ENCODE measurements around the gene AOPEP. TPM values are rescaled to one million over a fixed set of nuclear protein-coding genes. Genes with fewer than 3 reads are reported as not detected.

Gene AOPEP
- total and polyA plus RNA-seq, 11 donors: 105 to 310 (median 185) TPM

- H3K9me3 ChIP-seq: no peaks in the 10 kb centered on the region
- intact Hi-C loops (cut with DNase I): loop anchor here in 2 of 10 donors (10.0 kb wide), 1 partner anchor 83 kb away; no protein-coding TSS in a partner anchor
These were observed 41.0 kb downstream of the AOPEP start for GRCh38 chr9:94767331-94768072.

GRCh38 chr9:94768766-94769165 lies 42.3 kb downstream of the AOPEP start:
- H3K9me3 ChIP-seq: no peaks in the 10 kb centered on the region
- H3K27me3 ChIP-seq: no peaks in the 10 kb centered on the region
- H3K36me3 ChIP-seq: peaks cover 0 to 5% (median 0%) of the 10 kb centered on the region in 9 donors
- WGBS, 4 donors: 95 to 100% (median 97%) methylated on average over 3 of the region's 3 CpGs
- no peak overlapping the region for H3K27ac ChIP-seq
- DNase-seq (no peak), ATAC-seq (no peak)
- intact Hi-C loops (cut with DNase I): loop anchor here in 2 of 10 donors (10.0 kb wide), 1 partner anchor 84 kb away; no protein-coding TSS in a partner anchor
- H3K4me3 ChIP-seq: no peak overlapping the region
- H3K4me1 ChIP-seq: peaks cover 0 to 9% (median 0%) of the 10 kb centered on the region in 12 donors
- TF ChIP-seq CTCF (IDR thresholded peaks at IDR 0.05) (no peak), POLR2A (IDR thresholded peaks at IDR 0.05) (no peak)

More at GRCh38 chr9:94767331-94768072, 41.0 kb downstream of the AOPEP start:
- Histone ChIP-seq H3K27ac (no peak overlapping the region), H3K4me3 (no peak overlapping the region), H3K4me1 (peaks cover 0 to 3% (median 0%) of the 10 kb centered on the region in 12 donors), H3K27me3 (no peaks in the 10 kb centered on the region), H3K36me3 (no peaks in the 10 kb centered on the region)
- no peak for DNase-seq
- 93 to 95% (median 94%) methylated on average over 9 of the region's 9 CpGs for WGBS, 4 donors
- ATAC-seq: no peak
- TF ChIP-seq POLR2A (IDR thresholded peaks at IDR 0.05) (no peak), CTCF (IDR thresholded peaks at IDR 0.05) (no peak)

- no peak for DNase-seq
- Histone ChIP-seq H3K36me3 (peaks cover 0 to 6% (median 0%) of the 10 kb centered on the region in 9 donors), H3K27me3 (no peaks in the 10 kb centered on the region), H3K4me1 (peaks cover 0 to 9% (median 0%) of the 10 kb centered on the region in 12 donors), H3K27ac (no peak overlapping the region), H3K9me3 (no peaks in the 10 kb centered on the region), H3K4me3 (no peak overlapping the region)
- TF ChIP-seq CTCF (IDR thresholded peaks at IDR 0.05): no peak
- TF ChIP-seq POLR2A (IDR thresholded peaks at IDR 0.05): no peak
- ATAC-seq: no peak
- 94 to 97% (median 96%) methylated on average over 6 of the region's 6 CpGs for WGBS, 4 donors
- intact Hi-C loops (cut with DNase I): loop anchor here in 2 of 10 donors (5.0 to 10.0 kb wide), 2 partner anchors 83 to 86 kb away; no protein-coding TSS in a partner anchor
These were observed 43.8 kb downstream of the AOPEP start for GRCh38 chr9:94770334-94770733.

- TF ChIP-seq POLR2A (IDR thresholded peaks at IDR 0.05) (no peak), CTCF (IDR thresholded peaks at IDR 0.05) (no peak)
- H3K27ac ChIP-seq: no peak overlapping the region
- intact Hi-C loops (cut with DNase I): loop anchor here in 2 of 10 donors (5.0 to 10.0 kb wide), 2 partner anchors 84 to 86 kb away; no protein-coding TSS in a partner anchor
- H3K4me3 ChIP-seq: no peak overlapping the region
- H3K9me3 ChIP-seq: no peaks in the 10 kb centered on the region
- DNase-seq (no peak), ATAC-seq (no peak)
- 94 to 100% (median 97%) methylated on average over 3 of the region's 3 CpGs for WGBS, 4 donors
- H3K36me3 ChIP-seq: peaks cover 0 to 6% (median 0%) of the 10 kb centered on the region in 9 donors
- H3K27me3 ChIP-seq: no peaks in the 10 kb centered on the region
- peaks cover 0 to 9% (median 0%) of the 10 kb centered on the region in 12 donors for H3K4me1 ChIP-seq
These were observed 44.6 kb downstream of the AOPEP start for GRCh38 chr9:94771096-94771495.

Data from heart left ventricle (tissue), 16 donors.